ENCODE data around the gene SYNE2.
"Not testable (repeated sequence)": the region's sequence is repeated elsewhere in the genome, so short reads cannot be mapped to it uniquely, and the experiment has no call there.

Gene SYNE2

DNA sequence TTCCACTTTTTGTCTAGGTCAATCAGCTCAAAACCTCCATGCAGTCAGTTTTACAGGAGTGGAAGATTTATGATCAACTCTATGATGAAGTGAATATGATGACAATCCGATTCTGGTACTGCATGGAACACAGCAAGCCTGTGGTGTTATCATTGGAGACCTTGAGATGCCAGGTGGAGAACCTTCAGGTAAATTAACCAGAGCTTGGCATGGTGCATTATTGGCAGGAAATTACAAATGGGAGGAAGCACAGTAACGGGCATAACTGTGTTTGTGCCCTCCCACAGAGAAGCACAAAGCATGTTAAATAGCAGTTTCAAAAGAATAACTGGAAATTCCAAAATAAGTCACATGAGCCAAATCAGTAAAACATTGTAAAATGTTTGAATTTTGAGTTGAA is 305.8 kb downstream of the SYNE2 start:
- no peak for DNase-seq

DNA sequence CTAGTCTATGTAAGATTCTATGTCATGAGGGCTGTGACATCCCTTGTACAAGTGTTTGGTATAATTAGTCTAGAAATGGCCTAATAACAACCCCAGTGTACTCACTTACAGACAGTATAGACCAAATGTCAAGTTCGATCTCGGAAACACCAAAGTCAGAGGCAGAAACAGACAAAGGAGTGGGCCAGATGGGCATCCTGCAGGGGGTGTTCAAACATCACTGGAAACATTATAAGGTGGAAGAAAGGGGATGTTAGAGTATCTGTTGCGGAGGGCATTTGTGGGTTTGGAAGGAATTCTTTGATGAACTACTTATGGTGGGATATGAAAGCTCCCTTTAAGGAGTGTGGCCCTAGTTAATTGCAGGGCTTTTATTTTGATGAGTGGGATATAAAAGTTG is 306.8 kb downstream of the SYNE2 start:
- DNase-seq, result no peak

DNA sequence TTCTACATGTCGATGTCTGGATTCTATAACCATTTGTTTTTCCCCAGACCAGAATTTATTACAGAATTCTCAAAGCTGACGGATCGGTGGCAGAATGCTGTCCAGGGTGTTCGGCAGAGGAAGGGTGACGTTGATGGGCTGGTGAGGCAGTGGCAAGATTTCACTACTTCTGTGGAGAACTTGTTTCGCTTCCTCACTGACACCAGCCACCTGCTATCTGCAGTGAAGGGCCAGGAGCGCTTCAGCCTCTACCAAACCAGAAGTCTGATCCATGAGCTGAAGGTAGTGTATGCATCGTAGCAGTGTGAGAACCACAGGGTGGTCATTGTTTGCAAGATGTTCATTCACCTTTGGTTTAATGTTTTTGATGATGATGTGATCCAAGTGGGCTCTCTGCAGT is 317.4 kb downstream of the SYNE2 start:
- DNase-seq, result no peak

DNA sequence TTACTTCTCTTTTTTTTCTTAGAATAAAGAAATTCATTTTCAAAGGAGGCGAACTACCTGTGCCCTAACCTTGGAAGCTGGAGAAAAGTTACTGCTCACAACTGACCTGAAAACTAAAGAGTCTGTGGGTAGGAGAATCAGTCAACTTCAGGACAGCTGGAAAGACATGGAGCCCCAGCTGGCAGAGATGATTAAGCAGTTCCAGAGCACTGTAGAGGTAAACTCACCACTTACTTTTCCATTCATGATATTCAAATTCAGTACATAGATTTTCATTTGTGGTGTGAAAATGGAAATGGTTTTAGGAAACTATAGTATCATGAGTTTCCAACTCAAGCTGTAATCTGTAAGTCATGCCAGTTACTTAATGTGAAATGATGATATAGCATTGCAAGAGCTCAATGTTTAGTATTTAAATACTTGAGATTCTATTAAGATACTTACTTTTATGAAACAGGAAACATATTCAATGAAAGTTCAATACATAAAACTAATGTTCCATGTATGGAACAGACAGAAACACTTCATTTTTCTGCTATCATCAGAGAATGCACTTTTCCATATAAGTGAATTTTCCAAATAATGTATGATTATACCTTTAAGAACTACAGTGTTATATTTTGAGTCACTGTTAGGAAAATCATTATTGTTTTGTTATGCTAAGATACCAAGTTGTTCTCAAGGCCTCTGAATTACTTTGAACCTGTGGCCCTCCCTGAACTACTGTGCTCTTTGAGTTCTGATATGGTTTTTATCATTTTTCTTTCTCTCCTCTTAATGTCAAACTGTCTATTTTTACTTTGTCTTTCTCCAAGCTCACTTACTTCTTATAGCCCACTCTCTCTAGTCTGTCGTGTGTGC is 322.3 kb downstream of the SYNE2 start:
- no peak for DNase-seq

DNA sequence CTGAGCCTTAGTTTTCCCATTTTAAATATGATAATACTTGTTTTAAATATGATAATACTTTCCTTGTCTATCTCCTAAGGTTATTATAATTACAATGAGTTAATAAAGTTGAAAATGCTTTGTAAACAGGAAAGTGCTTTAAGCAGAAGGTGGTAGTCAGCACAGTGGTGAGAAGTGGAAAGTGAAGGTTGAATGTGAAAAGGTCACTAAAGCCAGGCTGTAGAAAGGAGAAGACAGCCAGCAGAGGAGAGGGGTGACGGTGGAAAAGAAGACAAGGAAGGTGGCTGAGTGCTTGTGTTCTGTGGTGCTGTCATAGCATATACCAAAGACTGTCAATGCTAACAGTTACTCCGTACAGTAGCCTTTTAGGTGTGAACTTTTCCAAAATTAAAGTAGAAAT is 323.5 kb downstream of the SYNE2 start:
- DNase-seq, result no peak

DNA sequence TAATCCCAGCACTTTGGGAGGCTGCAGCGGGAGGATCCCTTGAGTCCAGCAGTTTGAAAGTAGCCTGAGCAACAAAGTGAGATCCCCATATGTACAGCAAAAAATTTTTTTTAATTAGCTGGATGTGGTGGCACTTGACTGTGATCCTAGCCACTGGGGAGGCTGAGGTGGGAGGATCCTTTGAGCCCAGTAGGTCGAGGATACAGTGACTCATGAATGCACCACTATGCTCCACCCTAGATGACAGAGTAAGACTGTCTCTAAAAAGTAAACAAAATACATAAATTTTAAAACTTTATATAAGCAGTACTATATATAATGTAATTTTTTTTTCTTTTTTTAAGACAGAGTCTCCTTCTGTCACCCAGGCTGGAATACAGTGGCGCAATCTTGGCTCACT is 326.0 kb downstream of the SYNE2 start:
- DNase-seq, result no peak

DNA sequence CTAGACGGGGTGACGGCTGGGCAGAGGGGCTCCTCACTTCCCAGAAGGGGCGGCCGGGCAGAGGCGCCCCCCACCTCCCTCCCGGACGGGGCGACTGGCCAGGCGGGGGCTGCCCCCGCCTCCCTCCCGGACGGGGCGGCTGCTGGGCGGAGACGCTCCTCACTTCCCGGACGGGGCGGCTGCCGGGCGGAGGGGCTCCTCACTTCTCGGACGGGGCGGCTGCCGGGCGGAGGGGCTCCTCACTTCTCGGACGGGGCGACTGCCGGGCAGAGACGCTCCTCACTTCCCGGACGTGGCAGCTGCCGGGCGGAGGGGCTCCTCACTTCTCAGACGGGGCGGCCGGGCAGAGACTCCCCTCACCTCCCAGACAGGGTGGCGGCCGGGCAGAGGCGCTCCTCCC is 330.1 kb downstream of the SYNE2 start:
- not testable (repeated sequence) for DNase-seq

DNA sequence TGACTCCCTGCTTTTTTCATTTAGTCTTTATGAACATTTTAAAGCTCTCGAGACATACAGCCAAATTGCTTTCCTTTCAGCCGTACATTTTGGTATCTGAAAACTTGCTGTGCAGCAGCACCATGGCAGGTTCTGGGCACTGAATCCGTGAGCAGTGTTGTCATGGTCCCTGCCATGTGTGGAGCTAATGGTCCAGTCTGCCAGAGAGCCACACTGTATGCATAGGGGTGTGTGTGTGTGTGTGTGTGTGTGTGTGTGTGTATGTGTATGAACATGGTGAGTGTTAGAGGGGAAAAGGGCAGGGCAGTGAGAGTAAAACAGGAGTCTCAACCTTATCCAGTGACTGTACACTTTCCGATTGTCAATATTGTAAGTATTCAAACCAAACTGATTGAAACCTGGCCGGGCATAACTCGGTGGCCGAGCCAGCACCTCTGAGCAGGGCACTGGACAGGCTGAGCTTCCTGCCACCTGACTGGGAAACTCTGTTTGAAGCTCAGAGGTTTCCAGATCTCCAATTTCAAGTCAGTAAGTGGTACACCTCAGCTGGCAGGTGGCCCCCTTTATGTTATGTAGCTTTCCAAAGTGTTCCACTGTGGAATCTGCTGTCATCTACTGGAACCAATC is 331.4 kb downstream of the SYNE2 start:
- no peak for DNase-seq

DNA sequence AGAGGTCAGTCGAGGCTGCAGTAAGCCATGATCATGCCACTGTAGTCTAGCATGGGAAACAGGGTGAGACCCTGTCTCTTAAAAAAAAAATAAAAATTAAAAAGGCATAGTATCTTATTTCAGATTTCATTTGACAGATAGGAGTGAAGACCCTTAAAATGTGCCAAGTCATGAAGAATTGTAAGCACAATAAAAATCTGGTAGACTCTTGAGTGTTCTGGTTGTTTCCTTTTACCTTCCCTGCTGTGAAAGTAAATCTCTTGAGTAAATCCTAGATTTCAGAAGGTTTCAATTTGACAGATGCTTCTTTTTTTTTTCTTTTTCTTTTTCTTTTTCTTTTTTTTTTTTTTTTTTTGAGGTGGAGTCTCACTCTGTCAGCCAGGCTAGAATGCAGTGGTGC is 332.4 kb downstream of the SYNE2 start:
- DNase-seq, result no peak

DNA sequence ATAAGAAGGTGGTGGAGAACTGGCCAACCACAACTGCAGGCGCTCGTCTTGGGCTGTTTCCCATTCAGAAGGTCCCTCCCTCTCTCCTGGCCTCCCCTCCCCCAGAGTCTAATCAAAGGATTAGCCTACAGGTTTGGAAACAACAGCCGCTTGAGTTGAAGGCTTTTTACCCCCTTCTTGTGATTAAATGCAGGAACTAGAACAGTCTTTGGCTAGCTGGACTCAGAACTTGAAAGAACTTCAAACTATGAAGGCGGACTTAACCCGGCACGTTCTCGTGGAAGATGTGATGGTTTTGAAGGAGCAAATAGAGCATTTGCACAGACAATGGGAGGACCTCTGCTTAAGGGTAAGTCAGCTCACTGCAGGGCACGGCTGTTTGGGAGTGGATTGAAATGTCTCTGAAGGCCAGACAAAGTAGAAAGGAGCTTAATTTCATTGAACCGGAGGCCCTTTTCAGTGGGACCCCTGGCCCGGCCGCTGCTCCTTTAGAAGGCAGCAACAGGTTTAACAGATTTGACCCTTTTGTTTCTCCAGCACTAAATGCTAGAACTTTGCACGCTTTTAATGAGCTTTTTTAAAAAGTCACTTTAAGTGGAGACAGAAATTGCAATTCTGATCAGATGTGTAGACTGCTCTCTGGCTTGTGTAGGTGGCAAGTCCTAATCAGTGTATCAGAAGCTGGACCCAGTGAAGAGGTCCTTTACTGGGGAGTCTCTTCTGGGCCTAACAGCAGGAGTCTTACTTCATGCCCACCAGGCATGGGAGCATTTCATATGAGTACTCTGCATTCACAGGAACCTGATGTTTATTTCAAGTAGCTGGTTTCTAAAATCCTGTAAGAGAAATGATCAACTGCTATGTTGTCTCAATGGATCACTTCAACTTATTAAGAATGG is 333.7 kb downstream of the SYNE2 start:
- no peak for DNase-seq

DNA sequence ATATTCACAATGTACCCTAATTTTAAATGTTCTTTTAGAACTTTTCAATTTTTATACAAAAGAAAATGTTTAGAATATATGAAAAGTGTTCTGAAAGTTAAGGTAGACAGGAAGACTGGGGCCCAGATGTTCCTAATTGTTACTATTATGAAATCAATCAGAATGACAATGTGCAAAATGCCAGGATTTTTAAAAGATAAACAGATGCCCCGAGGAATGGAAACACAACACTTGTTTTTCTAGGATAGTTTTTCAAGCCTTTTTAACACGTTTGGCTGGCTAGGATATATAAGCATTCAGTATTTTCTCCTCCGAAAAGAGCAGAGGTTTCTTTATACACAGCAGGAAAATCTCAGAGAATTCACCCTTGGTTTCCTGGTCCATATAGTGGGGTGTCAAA is 334.5 kb downstream of the SYNE2 start:
- no peak for DNase-seq

DNA sequence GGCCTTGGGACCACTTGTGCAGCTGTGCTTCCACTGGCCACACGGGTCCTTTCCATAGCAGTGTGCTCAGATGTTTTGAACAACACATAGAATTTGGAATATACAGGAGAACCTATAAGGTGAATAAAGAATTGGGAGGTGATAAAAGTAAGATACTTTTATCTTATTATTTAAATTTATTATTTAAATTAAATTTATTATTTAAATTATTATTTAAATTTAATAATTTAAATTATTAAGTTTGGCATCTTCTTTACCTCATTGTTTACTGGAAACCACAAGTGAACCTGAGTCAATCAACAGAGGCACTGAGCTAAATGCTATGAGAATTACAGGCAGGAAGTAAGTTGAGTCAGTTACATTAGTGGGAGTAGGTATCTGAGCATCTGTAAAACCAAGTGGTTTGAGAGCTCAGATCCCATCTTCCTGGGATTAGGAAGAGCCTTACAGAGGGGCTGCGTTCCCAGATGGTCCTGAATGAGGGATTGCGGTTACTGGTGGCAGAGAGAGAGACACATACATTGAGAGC is 338.2 kb downstream of the SYNE2 start:
- no peak for DNase-seq

DNA sequence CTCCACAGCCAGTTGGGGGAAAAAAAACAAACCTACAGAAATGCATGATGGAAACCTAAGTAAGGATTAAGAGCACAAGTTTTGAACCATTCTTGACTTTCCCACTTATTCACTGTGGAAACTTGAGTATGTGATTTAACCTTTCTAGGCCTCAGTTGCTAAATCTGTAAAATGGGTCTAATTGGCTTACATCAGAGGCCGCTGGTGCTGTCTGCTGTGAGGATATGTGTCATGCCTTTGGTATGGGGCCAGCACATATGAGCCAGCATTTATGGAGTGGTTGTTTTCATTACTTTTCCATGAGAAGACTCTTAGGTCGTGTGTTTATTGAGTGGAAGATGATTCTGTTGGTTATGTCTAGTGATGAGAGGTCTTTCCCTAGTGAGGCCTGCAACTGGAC is 339.0 kb downstream of the SYNE2 start:
- no peak for DNase-seq

DNA sequence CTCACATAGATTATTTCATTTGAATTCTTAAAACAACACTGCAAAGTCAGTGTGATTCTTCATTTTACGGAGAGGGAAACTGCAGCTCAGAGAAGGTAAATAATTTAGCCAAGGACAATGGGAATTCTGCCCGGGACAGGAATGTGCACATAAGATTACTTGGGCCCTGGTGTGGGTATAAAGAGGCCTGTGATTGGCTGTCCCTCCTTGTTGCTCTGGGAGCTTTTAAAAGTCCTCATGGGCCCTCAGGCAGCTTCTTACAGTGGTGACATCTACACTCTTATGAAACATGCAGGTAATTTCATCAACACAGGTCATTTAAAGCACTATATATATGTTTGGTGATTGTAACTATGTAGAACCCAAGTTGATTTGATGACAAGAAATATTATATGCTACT is 341.0 kb downstream of the SYNE2 start:
- DNase-seq, result no peak

DNA sequence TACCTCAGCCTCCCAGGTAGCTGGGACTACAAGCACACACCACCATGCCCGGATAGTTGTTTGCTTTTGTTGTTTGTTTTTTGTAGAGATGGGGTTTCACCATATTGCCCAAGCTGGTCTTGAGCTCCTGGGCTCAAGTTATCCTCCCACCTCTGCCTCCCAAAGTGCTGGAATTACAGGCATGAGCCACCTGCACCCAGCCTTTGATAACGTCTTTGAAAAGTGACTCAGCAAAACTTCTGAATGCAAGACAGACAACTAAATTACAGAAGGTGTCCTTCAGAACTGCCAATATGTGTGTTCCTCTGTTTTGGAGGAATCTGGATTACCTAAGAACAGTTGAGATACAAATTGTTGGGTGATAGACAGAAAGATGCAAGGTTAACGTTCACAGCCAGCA is 341.6 kb downstream of the SYNE2 start:
- DNase-seq, result no peak

DNA sequence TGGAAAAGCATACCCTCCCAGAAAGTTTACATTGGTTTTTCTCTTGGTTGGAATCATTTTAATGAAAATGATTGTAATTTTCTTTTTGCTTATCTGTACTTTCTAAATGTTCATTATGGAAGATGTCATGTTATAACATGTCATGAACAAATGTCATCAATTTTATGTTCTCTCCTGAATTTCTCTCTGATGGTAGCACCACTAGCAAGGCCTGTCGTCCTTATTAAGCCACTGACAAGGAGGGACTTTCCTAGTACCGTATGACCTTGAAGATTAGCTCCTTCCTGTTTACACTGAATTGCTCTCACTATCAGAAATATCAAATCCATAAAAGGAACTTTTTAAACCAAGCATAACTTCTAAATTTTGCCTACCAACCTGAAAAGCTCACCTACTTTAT is 342.4 kb downstream of the SYNE2 start:
- no peak for DNase-seq

DNA sequence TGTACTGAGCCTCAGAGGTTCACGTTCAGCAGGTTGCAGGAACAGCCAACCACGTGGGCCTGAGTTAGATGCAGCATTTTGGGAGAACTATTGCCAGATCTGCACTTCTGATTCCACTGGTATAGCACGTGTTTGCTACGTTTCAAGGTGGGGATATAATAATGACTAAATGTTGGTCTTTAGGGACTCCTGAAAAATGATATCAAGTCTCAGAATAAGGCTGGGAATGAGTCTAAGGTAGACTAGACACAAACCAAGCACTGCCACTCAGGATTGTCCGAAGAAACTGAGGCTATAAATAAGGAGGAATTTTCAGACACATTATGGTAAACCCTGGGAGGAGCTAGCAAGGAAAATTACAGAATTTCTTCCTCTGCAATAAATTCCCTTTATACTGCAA is 343.3 kb downstream of the SYNE2 start:
- DNase-seq, result no peak

DNA sequence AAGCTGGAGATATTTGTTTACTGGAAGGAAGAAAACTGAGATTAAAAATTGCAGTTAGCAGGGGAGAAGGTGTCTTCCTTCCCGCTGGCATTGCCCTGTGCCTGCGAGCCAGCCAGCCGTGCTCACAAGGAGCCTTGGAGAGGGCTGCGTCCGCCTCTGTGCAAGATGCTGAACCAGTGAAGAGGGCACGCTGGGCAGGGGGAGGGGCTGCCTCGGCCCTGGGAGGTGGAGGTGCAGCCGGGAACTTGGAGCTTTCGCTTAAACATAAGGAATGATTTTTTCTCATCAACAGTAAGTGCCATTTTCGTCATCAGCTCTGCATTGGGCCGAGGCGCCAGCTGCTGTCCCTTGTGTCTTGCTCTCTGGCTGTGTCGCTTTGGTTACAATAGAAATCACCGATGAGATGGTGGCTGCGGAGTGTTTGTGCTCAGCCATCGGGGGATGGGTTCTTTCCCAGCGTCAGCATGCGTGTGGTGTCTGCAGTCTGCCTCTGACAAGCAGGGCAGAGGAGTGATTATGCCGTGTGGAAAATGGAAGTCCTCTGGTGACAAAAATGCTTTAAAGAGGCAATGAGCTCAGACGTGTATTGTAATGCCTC is 344.1 kb downstream of the SYNE2 start:
- no peak for DNase-seq

DNA sequence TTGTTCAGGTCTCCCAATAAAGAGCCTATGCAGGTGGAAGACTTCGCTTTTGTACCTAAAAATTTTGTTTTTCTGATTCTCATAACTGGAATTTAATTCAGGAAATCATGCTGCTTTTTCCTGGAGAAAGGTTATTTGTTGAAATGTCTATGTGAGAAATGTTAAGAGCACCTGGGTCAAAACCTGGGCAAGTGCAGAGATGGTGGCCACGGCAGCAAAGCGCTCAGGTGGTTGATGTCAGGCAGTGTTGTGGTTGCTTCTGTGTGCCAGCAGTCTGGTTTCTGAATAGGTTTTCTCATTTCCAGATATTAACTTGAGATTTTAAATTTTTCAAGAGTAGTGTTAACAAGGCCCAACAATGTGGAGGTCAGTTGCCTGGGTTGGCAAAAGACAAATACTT is 345.2 kb downstream of the SYNE2 start:
- no peak for DNase-seq

DNA sequence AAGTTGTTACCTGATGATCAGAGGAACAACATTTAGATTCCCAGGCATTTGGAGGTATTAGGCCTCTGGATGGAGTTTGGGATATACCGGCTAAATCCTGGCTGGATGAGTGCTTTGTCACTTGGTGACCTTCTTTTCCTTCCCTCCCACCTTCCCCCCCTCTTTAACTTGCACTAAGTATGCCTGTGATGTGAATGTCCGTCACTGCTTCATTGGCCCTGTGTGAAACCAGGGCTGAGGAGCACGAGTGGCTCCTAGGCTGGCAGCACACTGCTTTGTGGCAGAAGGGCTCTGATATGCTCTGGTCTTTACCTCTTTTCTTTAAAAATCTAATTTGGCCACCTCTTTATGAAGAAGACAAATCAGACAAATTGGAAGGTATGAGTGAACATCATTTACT is 345.7 kb downstream of the SYNE2 start:
- DNase-seq, result no peak

DNA sequence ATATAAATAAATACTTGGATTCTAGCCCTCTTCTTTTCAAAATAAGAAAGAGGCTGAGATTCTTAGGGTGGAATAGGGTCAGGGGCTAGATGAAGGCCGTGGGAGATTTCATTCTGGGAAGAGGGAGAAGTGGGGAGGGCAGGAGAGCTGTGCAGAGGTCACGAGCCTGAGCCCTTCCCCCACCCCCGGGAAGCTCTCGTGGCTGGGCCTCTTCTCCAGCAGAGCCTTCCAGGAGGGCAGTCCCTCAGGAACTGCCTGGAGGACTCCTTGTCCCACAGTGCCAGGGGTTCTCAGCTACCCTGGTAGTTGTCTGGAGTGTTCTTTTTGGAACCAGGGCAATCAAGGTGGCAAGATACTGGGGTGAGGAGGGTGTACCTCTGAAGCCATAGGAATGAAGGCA is 347.4 kb downstream of the SYNE2 start:
- DNase-seq, result no peak

DNA sequence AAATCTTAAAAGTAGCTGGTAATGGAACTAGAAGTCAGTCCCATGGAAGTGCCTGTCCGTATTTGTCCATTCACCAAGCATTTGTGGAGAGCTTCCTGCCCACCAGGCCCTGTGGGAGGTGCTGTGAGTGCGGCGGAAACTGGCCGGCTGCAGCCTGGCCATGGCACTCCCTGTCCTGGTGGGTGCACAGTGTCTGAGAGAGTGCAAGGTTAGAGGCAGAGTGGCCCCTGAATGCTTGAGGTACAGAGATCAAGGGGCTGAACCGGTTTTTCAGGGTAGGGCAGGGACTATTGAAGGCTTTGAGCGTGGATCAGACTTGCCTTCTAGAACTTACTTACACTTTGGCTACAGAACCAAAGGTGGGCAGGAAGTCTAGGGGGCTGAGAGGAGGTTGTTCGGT is 348.5 kb downstream of the SYNE2 start:
- DNase-seq, result no peak

DNA sequence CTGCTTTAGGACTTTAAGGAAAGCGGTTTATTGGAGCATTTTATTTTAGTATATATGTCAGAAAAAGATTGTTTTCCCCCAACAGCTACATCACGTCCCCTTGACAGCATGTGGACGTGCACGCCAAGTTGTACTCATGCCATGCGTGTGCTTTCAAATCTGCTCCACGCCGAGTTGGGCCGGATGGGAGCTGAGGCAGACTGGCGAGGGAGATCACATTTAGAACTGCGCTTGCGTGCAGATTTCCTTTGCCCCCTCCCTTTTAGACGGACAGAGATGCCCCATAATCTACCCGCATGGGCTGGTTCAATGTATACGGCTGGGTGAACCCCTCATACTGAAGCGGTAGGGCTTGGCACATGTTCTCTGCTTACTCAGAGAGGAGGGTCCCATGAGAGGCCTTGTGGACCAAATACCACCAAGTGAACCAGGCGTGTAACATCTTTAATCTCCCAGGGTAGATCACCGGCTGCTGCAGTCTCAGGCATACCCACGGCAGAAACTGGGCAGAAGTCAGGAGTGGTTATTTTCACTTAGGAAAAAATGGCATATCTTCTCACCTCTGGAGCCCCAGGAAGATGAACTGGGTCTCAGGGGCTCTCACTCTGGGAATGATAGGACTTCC is 349.2 kb downstream of the SYNE2 start:
- no peak for DNase-seq

Data from KG1 (cell line).